Keratinocyte (primary cell): ENCODE data around the gene RAD23A. TPM values are rescaled to one million over a fixed set of nuclear protein-coding genes. Genes with fewer than 3 reads are reported as not detected.

Experiments
- DNase-seq: peaks from one replicate; pipeline ENCODE4 v3.0.0-alpha.2; 2011; ENCODE audit warnings: low read depth, missing footprints, low spot score
- FAIRE-seq: peaks from 2 replicates; lab custom pipeline; 2011; peaks lifted over from hg19 to GRCh38; lab: Jason Lieb, UNC
- H2AFZ ChIP-seq: 2 replicates; pipeline ENCODE4 v1.6.0; 2012; ENCODE audit warnings: low read length, control low read depth, inconsistent platforms; ENCODE audit not compliant: control insufficient read depth
- H3K27ac ChIP-seq: 2 replicates; pipeline ENCODE4 v1.5.1; 2011; ENCODE audit warnings: low read length; ENCODE audit not compliant: control insufficient read depth, insufficient read depth
- H3K27me3 ChIP-seq: 3 replicates; pipeline ENCODE4 v1.6.0; 2011; ENCODE audit warnings: low read length; ENCODE audit not compliant: control insufficient read depth, insufficient read depth; ENCODE audit errors: extremely low read depth
- H3K36me3 ChIP-seq, 2 experiments: 2 replicates in 1 of 2; 3 replicates in 1 of 2; pipeline ENCODE4 v1.5.1; 2011; ENCODE audit warnings: low read length in 2 of 2, mild to moderate bottlenecking in 1 of 2; ENCODE audit not compliant: control insufficient read depth in 2 of 2, insufficient read depth in 2 of 2; ENCODE audit errors: extremely low read depth in 1 of 2
- H3K4me1 ChIP-seq: 3 replicates; pipeline ENCODE4 v1.5.1; 2011; ENCODE audit warnings: low read length; ENCODE audit not compliant: control insufficient read depth, insufficient read depth; ENCODE audit errors: extremely low read depth
- H3K4me2 ChIP-seq: 3 replicates; pipeline ENCODE4 v1.6.0; 2011; ENCODE audit warnings: low read depth, low read length; ENCODE audit not compliant: control insufficient read depth, insufficient read depth; ENCODE audit errors: extremely low read depth
- H3K4me3 ChIP-seq, 3 experiments: fragments of 200-600 bp in 1 of 3; sonication (generic) in 1 of 3; 2 replicates in 2 of 3; 3 replicates in 1 of 3; pipeline ENCODE4 v1.5.1; 2011 to 2016; ENCODE audit warnings: low read length in 3 of 3, mild to moderate bottlenecking in 3 of 3, control low read depth in 2 of 3, inconsistent platforms in 1 of 3, low read depth in 1 of 3, mixed read lengths in 1 of 3, mixed run types in 1 of 3, moderate library complexity in 1 of 3; ENCODE audit not compliant: control insufficient read depth in 2 of 3, insufficient read depth in 2 of 3; ENCODE audit errors: extremely low read depth in 1 of 3
- H3K79me2 ChIP-seq: 2 replicates; pipeline ENCODE4 v1.6.0; 2012; ENCODE audit warnings: low read length; ENCODE audit not compliant: control insufficient read depth, insufficient read depth
- H3K9ac ChIP-seq: 3 replicates; pipeline ENCODE4 v1.6.0; 2011; ENCODE audit warnings: low read length; ENCODE audit not compliant: control insufficient read depth, insufficient read depth; ENCODE audit errors: extremely low read depth
- H3K9me1 ChIP-seq: 3 replicates; pipeline ENCODE4 v1.6.0; 2011; ENCODE audit warnings: low read length; ENCODE audit not compliant: control insufficient read depth, insufficient read depth; ENCODE audit errors: extremely low read depth
- H3K9me3 ChIP-seq: 2 replicates; pipeline ENCODE4 v1.5.1; 2012; ENCODE audit warnings: low read depth, low read length; ENCODE audit not compliant: control insufficient read depth
- H4K20me1 ChIP-seq: 3 replicates; pipeline ENCODE4 v1.6.0; 2011; ENCODE audit warnings: low read length; ENCODE audit not compliant: control insufficient read depth, insufficient read depth; ENCODE audit errors: extremely low read depth
- EZH2 ChIP-seq: IDR thresholded peaks from one replicate; pipeline ENCODE4 v1.6.1; 2012; ENCODE audit warnings: inconsistent platforms, mild to moderate bottlenecking, low read length, moderate library complexity
- dilution Hi-C: fragments of 300-500 bp; cut with MboI; formaldehyde crosslinking; loops from one replicate; pipeline ENCODE4 v1.7.0; 2020; ENCODE audit warnings: low sequenced_read_pairs; ENCODE audit not compliant: extremely low pct_ligation_motif_present
- polyA plus RNA-seq, 5 experiments: library from polyadenylated mRNA; depleted of rRNA in 3 of 5; stranded (reverse) in 3 of 5; stranded (forward) in 1 of 5; unstranded in 1 of 5; fragments of >200 nt; gene quantifications; 1 replicate in 1 of 5; 2 replicates in 3 of 5; 3 replicates in 1 of 5; pipeline versions ENCODE4 v1.2.1 to v1.2.3, GENCODE V29; 2011 to 2012; ENCODE audit warnings: missing spikeins in 2 of 5, low read depth in 1 of 5, low replicate concordance in 1 of 5
- TF ChIP-seq, protein P1 (sequence below), 3 experiments: IDR thresholded peaks in 1 of 3; conservative IDR thresholded peaks in 1 of 3; optimal IDR thresholded peaks in 1 of 3; 2 replicates in 2 of 3; 3 replicates in 1 of 3; pipeline versions ENCODE3 to v1.5.1; 2011; ENCODE audit warnings: low read length in 3 of 3, mild to moderate bottlenecking in 3 of 3, moderate library complexity in 2 of 3, control low read depth in 1 of 3, inconsistent platforms in 1 of 3; ENCODE audit not compliant: insufficient read depth in 2 of 3; ENCODE audit errors: extremely low read depth in 1 of 3

Gene RAD23A
- polyA plus RNA-seq, 1 donor (not counting 4 experiments of a cell fraction or from before 2014, with no cell fraction given), result 23.7 TPM

DNA sequence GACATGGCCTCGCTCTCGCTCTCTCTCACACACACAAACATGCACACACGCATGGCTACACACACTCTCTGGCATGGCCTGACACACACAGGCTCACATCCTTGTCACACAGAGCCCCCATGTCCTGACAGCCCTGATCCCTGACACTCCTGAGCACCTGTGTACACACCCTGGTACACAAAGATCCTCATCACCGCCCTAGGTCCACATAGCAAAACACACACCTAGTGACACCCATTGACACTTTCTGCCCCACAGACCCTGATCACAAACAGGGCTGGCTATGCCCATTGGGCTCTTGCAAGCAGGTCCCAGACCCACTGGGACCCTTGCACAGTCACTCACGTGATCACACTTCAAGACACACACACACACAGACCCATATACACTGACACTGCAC is 45.6 kb downstream of the RAD23A start:
- H3K9ac ChIP-seq, result no peak overlapping the region
- TF ChIP-seq EZH2, result no peak
- TF ChIP-seq, protein P1, sequence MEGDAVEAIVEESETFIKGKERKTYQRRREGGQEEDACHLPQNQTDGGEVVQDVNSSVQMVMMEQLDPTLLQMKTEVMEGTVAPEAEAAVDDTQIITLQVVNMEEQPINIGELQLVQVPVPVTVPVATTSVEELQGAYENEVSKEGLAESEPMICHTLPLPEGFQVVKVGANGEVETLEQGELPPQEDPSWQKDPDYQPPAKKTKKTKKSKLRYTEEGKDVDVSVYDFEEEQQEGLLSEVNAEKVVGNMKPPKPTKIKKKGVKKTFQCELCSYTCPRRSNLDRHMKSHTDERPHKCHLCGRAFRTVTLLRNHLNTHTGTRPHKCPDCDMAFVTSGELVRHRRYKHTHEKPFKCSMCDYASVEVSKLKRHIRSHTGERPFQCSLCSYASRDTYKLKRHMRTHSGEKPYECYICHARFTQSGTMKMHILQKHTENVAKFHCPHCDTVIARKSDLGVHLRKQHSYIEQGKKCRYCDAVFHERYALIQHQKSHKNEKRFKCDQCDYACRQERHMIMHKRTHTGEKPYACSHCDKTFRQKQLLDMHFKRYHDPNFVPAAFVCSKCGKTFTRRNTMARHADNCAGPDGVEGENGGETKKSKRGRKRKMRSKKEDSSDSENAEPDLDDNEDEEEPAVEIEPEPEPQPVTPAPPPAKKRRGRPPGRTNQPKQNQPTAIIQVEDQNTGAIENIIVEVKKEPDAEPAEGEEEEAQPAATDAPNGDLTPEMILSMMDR (optimal IDR thresholded peaks at IDR 0.05 in 1 of 3, IDR thresholded peaks at IDR 0.05 in 1 of 3, conservative IDR thresholded peaks at IDR 0.05 in 1 of 3; ENCODE audit: extremely low read depth in 1 of 3, insufficient read depth in 2 of 3, low read length in 3 of 3), result no peak
- no peaks in the 10 kb centered on the region for H3K27me3 ChIP-seq
- H2AFZ ChIP-seq, result no peak overlapping the region
- no peak overlapping the region for H3K27ac ChIP-seq
- dilution Hi-C loops, result no loop called here
- peaks cover 11% of the 10 kb centered on the region for H3K79me2 ChIP-seq
- H3K36me3 ChIP-seq, result no peaks in the 10 kb centered on the region
- no peak overlapping the region for H3K4me3 ChIP-seq
- no peak overlapping the region for H3K4me2 ChIP-seq
- peaks cover 5% of the 10 kb centered on the region for H3K4me1 ChIP-seq
- no peak for DNase-seq
- no peak for FAIRE-seq
- H3K9me1 ChIP-seq, result no peaks in the 10 kb centered on the region
- H4K20me1 ChIP-seq, result no peaks in the 10 kb centered on the region
- H3K9me3 ChIP-seq, result peaks cover 2% of the 10 kb centered on the region

- Histone ChIP-seq H3K36me3 (no peaks in the 10 kb centered on the region), H3K9me1 (no peaks in the 10 kb centered on the region), H2AFZ (no peak overlapping the region), H3K9me3 (peaks cover 2% of the 10 kb centered on the region), H3K4me3 (no peak overlapping the region), H3K27me3 (no peaks in the 10 kb centered on the region), H3K4me2 (no peak overlapping the region), H4K20me1 (no peaks in the 10 kb centered on the region), H3K9ac (no peak overlapping the region), H3K4me1 (peaks cover 18% of the 10 kb centered on the region), H3K79me2 (peaks cover 24% of the 10 kb centered on the region), H3K27ac (no peak overlapping the region)
- TF ChIP-seq EZH2, result no peak
- TF ChIP-seq, protein P1 (optimal IDR thresholded peaks at IDR 0.05 in 1 of 3, IDR thresholded peaks at IDR 0.05 in 1 of 3, conservative IDR thresholded peaks at IDR 0.05 in 1 of 3; ENCODE audit: extremely low read depth in 1 of 3, insufficient read depth in 2 of 3, low read length in 3 of 3), result no peak
- FAIRE-seq (no peak), DNase-seq (no peak)
- dilution Hi-C loops, result no loop called here
Measured at GRCh38 chr19:12992729-12993128, 47.1 kb downstream of the RAD23A start.
